Measurements from ENCODE around the gene WDR90.

DNA sequence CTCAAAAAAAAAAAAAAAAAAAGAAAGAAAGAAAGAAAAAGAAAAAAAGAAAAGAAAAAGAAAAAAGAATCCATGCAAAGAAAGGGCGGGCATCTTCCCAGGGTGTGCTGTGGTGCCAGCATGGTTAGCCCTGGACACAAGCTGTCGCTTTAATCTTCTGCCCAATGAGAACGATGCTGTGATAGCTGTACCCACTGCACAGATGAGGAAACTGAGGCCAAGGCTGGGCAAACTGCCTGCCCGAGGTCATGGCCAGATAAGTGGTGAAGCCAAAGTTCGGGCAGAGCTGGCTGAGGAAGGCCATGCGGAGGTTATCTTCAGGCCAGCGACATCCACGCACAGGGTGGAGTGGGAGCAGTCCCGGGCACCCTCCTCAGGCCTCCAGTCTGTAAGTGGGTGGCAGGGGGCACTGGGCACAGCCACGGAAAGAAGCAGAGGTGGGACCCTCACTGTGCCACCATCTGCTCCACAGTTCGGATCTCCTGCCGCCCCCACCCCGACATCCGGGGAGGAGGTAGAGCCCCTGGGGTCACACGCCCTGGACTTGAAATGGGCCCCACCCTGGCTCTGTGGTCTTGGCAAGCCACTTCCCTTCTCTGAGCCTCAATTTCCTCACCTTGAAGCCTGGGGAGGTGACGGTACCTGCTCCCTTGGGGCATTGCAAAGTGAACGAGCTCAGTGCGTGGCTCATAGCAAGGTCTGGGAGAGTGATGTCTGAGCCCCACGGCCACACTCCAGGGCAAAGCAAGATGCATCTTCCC lies 49.9 kb downstream of the WDR90 start:
- TF ChIP-seq CTCF (IDR thresholded peaks at IDR 0.05) (no peak), POLR2A (IDR thresholded peaks at IDR 0.05) (no peak), POLR2AphosphoS5 (IDR thresholded peaks at IDR 0.05; ENCODE audit: insufficient read depth in 1 of 2, low read depth in 1 of 2) (no peak)
